Measurements from ENCODE around the gene TWIST2. TPM values are rescaled to one million over a fixed set of nuclear protein-coding genes. Genes with fewer than 3 reads are reported as not detected.

The TWIST2 gene
- total RNA-seq, 4 donors from 2014 or later, result 90.8 to 141 (median 116) TPM

GRCh38 chr2:238936162-238937052 lies 88.5 kb downstream of the TWIST2 start:
- peak; percentile 18 for DNase-seq (ENCODE audit: low spot score)

GRCh38 chr2:238938003-238938400 lies 90.1 kb downstream of the TWIST2 start:
- no peak for ATAC-seq (ENCODE audit: low FRiP score)
- DNase-seq (ENCODE audit: low spot score), result peak; percentile 8
- TF ChIP-seq CTCF (IDR thresholded peaks at IDR 0.05), result no peak

More at GRCh38 chr2:238936162-238937052, 88.5 kb downstream of the TWIST2 start:
- ATAC-seq (ENCODE audit: low FRiP score), result no peak
- no peak for TF ChIP-seq CTCF (IDR thresholded peaks at IDR 0.05)

GRCh38 chr2:238938401-238939055 lies 90.6 kb downstream of the TWIST2 start:
- DNase-seq (ENCODE audit: low spot score) (peak; percentile 66), ATAC-seq (ENCODE audit: low FRiP score) (peak; percentile 94)
- no peak for TF ChIP-seq CTCF (IDR thresholded peaks at IDR 0.05)

GRCh38 chr2:238939074-238939473 lies 91.2 kb downstream of the TWIST2 start:
- ATAC-seq (ENCODE audit: low FRiP score) (peak; percentile 30), DNase-seq (ENCODE audit: low spot score) (peak; percentile 20)
- no peak for TF ChIP-seq CTCF (IDR thresholded peaks at IDR 0.05)

- ATAC-seq (ENCODE audit: low FRiP score) (no peak), DNase-seq (ENCODE audit: low spot score) (peak; percentile 18)
- no peak for TF ChIP-seq CTCF (IDR thresholded peaks at IDR 0.05)
Measured at GRCh38 chr2:238939521-238940403, 91.9 kb downstream of the TWIST2 start.

- TF ChIP-seq CTCF (IDR thresholded peaks at IDR 0.05), result no peak
- no peak for ATAC-seq (ENCODE audit: low FRiP score)
- DNase-seq (ENCODE audit: low spot score), result no peak
Measured at GRCh38 chr2:238940806-238941205, 92.9 kb downstream of the TWIST2 start.

Measured in omental fat pad (tissue), 4 donors.